Activated naive CD4-positive, alpha-beta T cell (primary cell): ENCODE data around the gene TRIM46.
A peak's percentile ranks its signal among the peaks of the same experiment; 100 is the strongest.
"Not testable (repeated sequence)": the region's sequence is repeated elsewhere in the genome, so short reads cannot be mapped to it uniquely, and the experiment has no call there.

ENCODE experiments used
- DNase-seq, 4 experiments: peaks; one replicate each; lab custom pipeline; 2025; lab: John Stamatoyannopoulos, UW

TRIM46 gene

GRCh38 chr1:155227261-155228095 is 53.8 kb downstream of the TRIM46 start:
- DNase-seq = peak; percentile 93 to 100 (median 98)

DNA sequence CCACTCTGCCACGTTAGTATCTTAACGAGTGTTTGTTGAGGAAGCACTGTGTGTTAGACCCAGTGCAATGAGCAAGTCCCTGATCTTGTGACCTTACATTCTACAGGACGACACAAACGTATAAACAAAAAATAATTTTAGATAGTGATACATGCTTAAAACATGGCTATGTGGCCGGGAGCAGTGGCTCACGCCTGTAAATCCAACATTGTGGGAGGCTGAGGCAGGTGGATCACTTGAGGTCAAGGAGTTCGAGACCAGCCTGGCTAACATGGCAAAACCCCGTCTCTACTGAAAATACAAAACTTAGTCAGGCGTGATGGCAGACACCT is 54.4 kb downstream of the TRIM46 start:
- DNase-seq = no peak

DNA sequence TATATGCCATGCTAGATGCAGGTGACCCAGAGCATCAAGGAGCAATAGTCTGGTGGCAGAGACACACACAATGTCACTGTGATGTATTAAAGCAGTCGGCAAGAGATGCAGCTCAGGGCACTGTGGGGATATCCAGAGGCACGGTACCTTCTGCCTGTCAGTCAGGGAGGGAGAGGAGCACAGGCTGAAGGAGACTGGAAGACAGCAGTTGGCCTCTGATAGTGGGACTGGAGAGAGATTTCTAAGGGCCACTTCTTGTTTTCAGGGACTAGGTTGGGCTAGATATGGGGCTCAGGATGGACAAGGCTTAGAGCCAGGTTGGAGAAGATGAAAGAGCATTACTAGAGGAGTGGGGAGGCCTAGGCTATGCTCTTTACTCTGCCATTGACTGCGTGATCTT is 57.7 kb downstream of the TRIM46 start:
- DNase-seq = not testable (repeated sequence)

- DNase-seq = not testable (repeated sequence)
These were observed 58.6 kb downstream of the TRIM46 start for GRCh38 chr1:155232001-155232978.

- DNase-seq = not testable (repeated sequence)
These were observed 59.9 kb downstream of the TRIM46 start for GRCh38 chr1:155233502-155233901.
